ENCODE data around the gene SLC37A3. TPM values are rescaled to one million over a fixed set of nuclear protein-coding genes. Genes with fewer than 3 reads are reported as not detected.

The SLC37A3 gene
- polyA plus RNA-seq, 2 of the 4 experiments (the other 2 are of a cell fraction) = 26.9 to 53.2 TPM

GRCh38 chr7:140447841-140448240 is 49.5 kb upstream of the SLC37A3 start:
- POLR2A ChIA-PET = no interaction called here
- ATAC-seq = no peak

More at GRCh38 chr7:140447841-140448240, 49.5 kb upstream of the SLC37A3 start:
- CTCF ChIA-PET = interaction anchor here (1.2 kb wide), 1 partner anchor 62 kb away, joined by 3 read pairs; no protein-coding TSS in a partner anchor
- DNase-seq (ENCODE audit: low read depth in 1 of 2, low spot score in 1 of 2) (no peak), FAIRE-seq (no peak)
- H3K4me3 ChIP-seq = no peak overlapping the region
- WGBS (ENCODE audit: missing lambda C conversion rate) = 93% methylated on average over 7 of the region's 7 CpGs
- TF ChIP-seq CTCF (IDR thresholded peaks at IDR 0.05) (no peak), NPAS2 (CRISPR knock-in tag; IDR thresholded peaks at IDR 0.05; ENCODE audit: borderline replicate concordance) (no peak), EP300 (IDR thresholded peaks at IDR 0.05) (no peak), HES2 (IDR thresholded peaks at IDR 0.05) (no peak), PHF8 (IDR thresholded peaks at IDR 0.05; ENCODE audit: borderline replicate concordance, low read depth) (no peak), HOXB5 (CRISPR knock-in tag; IDR thresholded peaks at IDR 0.05) (no peak), CBX8 (IDR thresholded peaks at IDR 0.05) (no peak), USF2 (IDR thresholded peaks at IDR 0.05) (no peak), MYC (IDR thresholded peaks at IDR 0.05; ENCODE audit: borderline replicate concordance, low read length) (no peak), ZNF302 (CRISPR knock-in tag; IDR thresholded peaks at IDR 0.05) (no peak), HOXB13 (CRISPR knock-in tag; IDR thresholded peaks at IDR 0.05; ENCODE audit: low read depth) (no peak), NFE2L2 (conservative IDR thresholded peaks at IDR 0.05; ENCODE audit: low read length) (no peak), SMC3 (IDR thresholded peaks at IDR 0.05) (no peak), BHLHE40 (IDR thresholded peaks at IDR 0.05; ENCODE audit: low read depth, low read length) (no peak), NR3C1 (IDR thresholded peaks at IDR 0.05) (no peak), SREBF2 (IDR thresholded peaks at IDR 0.05) (no peak), FOSL2 (IDR thresholded peaks at IDR 0.05) (no peak), FOSL2 (CRISPR knock-in tag; IDR thresholded peaks at IDR 0.05) (no peak)
- TF ChIP-seq, protein P1, sequence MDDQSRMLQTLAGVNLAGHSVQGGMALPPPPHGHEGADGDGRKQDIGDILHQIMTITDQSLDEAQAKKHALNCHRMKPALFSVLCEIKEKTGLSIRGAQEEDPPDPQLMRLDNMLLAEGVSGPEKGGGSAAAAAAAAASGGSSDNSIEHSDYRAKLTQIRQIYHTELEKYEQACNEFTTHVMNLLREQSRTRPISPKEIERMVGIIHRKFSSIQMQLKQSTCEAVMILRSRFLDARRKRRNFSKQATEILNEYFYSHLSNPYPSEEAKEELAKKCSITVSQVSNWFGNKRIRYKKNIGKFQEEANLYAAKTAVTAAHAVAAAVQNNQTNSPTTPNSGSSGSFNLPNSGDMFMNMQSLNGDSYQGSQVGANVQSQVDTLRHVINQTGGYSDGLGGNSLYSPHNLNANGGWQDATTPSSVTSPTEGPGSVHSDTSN (IDR thresholded peaks at IDR 0.05) = no peak
- TF ChIP-seq, protein P2, sequence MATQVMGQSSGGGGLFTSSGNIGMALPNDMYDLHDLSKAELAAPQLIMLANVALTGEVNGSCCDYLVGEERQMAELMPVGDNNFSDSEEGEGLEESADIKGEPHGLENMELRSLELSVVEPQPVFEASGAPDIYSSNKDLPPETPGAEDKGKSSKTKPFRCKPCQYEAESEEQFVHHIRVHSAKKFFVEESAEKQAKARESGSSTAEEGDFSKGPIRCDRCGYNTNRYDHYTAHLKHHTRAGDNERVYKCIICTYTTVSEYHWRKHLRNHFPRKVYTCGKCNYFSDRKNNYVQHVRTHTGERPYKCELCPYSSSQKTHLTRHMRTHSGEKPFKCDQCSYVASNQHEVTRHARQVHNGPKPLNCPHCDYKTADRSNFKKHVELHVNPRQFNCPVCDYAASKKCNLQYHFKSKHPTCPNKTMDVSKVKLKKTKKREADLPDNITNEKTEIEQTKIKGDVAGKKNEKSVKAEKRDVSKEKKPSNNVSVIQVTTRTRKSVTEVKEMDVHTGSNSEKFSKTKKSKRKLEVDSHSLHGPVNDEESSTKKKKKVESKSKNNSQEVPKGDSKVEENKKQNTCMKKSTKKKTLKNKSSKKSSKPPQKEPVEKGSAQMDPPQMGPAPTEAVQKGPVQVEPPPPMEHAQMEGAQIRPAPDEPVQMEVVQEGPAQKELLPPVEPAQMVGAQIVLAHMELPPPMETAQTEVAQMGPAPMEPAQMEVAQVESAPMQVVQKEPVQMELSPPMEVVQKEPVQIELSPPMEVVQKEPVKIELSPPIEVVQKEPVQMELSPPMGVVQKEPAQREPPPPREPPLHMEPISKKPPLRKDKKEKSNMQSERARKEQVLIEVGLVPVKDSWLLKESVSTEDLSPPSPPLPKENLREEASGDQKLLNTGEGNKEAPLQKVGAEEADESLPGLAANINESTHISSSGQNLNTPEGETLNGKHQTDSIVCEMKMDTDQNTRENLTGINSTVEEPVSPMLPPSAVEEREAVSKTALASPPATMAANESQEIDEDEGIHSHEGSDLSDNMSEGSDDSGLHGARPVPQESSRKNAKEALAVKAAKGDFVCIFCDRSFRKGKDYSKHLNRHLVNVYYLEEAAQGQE (IDR thresholded peaks at IDR 0.05) = no peak
- TF ChIP-seq, protein P3, sequence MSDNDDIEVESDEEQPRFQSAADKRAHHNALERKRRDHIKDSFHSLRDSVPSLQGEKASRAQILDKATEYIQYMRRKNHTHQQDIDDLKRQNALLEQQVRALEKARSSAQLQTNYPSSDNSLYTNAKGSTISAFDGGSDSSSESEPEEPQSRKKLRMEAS (IDR thresholded peaks at IDR 0.05) = no peak
- no peaks in the 10 kb centered on the region for H3K9me3 ChIP-seq
- H3K27ac ChIP-seq = no peak overlapping the region
- no peaks in the 10 kb centered on the region for H3K4me1 ChIP-seq
- no peak overlapping the region for H3K4me2 ChIP-seq
